IMR-90 (cell line): ENCODE data around the gene GCNA. TPM values are rescaled to one million over a fixed set of nuclear protein-coding genes. Genes with fewer than 3 reads are reported as not detected.

Experiments
- ATAC-seq: fragments of 200-7000 bp; cut with Tn5 transposase; 2 replicates; pipeline ENCODE4 v1.9.1; 2020; ENCODE audit warnings: low read depth, mild to moderate bottlenecking, moderate library complexity
- BruUV-seq: library from RNA; stranded (reverse); fragments of 400-500 nt; replicated peaks from 2 replicates; lab custom pipeline; 2021; lab: Mats Ljungman, UMichigan
- CTCF ChIA-PET: fragments of 300-600 bp; formaldehyde crosslinking; extraction: SDS; loops from one replicate; lab custom pipeline; 2021; ENCODE audit warnings: antibody characterized with exemption; lab: Yijun Ruan, JAX
- POLR2A ChIA-PET: fragments of 300-600 bp; sonication (Branson Sonifier 250); formaldehyde crosslinking; loops from one replicate; lab custom pipeline; 2022; ENCODE audit warnings: antibody characterized with exemption; ENCODE audit not compliant: unreplicated experiment; lab: Charles Lee
- DNase-seq: peaks from one replicate; pipeline ENCODE4 v3.0.0; 2013
- H2AFZ ChIP-seq: replicated peaks from 2 replicates; pipeline ENCODE3; 2013; ENCODE audit warnings: low read length, mild to moderate bottlenecking; ENCODE audit not compliant: poor library complexity
- H2AK5ac ChIP-seq: 2 replicates; pipeline ENCODE4 v1.6.1; 2013; ENCODE audit warnings: low read depth, low read length, inconsistent platforms
- H2AK9ac ChIP-seq: replicated peaks from 2 replicates; pipeline ENCODE3; 2013; ENCODE audit warnings: mild to moderate bottlenecking, low read depth, low read length, moderate library complexity; ENCODE audit not compliant: poor library complexity
- H2BK120ac ChIP-seq: 2 replicates; pipeline ENCODE4 v1.6.1; 2013; ENCODE audit warnings: low read depth, low read length, inconsistent platforms
- H2BK15ac ChIP-seq: 3 replicates; pipeline ENCODE4 v1.6.1; 2013; ENCODE audit warnings: low read depth, low read length, inconsistent platforms
- H2BK20ac ChIP-seq: 2 replicates; pipeline ENCODE4 v1.6.1; 2013; ENCODE audit warnings: low read depth, mild to moderate bottlenecking, inconsistent platforms, low read length, moderate library complexity
- H2BK5ac ChIP-seq: 2 replicates; pipeline ENCODE4 v1.6.1; 2013; ENCODE audit warnings: mild to moderate bottlenecking, low read depth, low read length, inconsistent platforms; ENCODE audit not compliant: poor library complexity, severe bottlenecking
- H3K14ac ChIP-seq: replicated peaks from 2 replicates; pipeline ENCODE4 v1.6.1; 2013; ENCODE audit warnings: low read depth, low read length, inconsistent platforms
- H3K18ac ChIP-seq: 2 replicates; pipeline ENCODE4 v1.6.1; 2013; ENCODE audit warnings: low read depth, low read length, control low read depth
- H3K23ac ChIP-seq: 2 replicates; pipeline ENCODE4 v1.6.1; 2013; ENCODE audit warnings: low read depth, low read length, inconsistent platforms
- H3K27ac ChIP-seq: 2 replicates; pipeline ENCODE4 v1.5.1; 2013; ENCODE audit warnings: mild to moderate bottlenecking, control low read depth, low read length; ENCODE audit not compliant: insufficient read depth
- H3K27me3 ChIP-seq: 2 replicates; pipeline ENCODE4 v1.6.1; 2013; ENCODE audit warnings: low read length; ENCODE audit not compliant: control insufficient read depth, insufficient read depth
- H3K36me3 ChIP-seq: 2 replicates; pipeline ENCODE4 v1.6.1; 2013; ENCODE audit warnings: low read length, mixed read lengths; ENCODE audit not compliant: control insufficient read depth, insufficient read depth
- H3K4ac ChIP-seq: 2 replicates; pipeline ENCODE4 v1.6.1; 2013; ENCODE audit warnings: low read depth, low read length, inconsistent platforms
- H3K4me1 ChIP-seq: 2 replicates; pipeline ENCODE4 v1.6.1; 2013; ENCODE audit warnings: low read length, mixed read lengths; ENCODE audit not compliant: control insufficient read depth, insufficient read depth
- H3K4me2 ChIP-seq: 2 replicates; pipeline ENCODE4 v1.6.1; 2013; ENCODE audit warnings: low read depth, mild to moderate bottlenecking, control low read depth, low read length, moderate library complexity
- H3K4me3 ChIP-seq: 2 replicates; pipeline ENCODE4 v1.5.1; 2013; ENCODE audit warnings: low read depth, mild to moderate bottlenecking, control low read depth, low read length, moderate library complexity; ENCODE audit not compliant: insufficient read depth
- H3K56ac ChIP-seq: 2 replicates; pipeline ENCODE4 v1.6.1; 2013; ENCODE audit warnings: low read length, inconsistent platforms; ENCODE audit not compliant: insufficient read depth; ENCODE audit errors: extremely low read depth
- H3K79me1 ChIP-seq, 2 experiments: 2 replicates each; pipeline ENCODE4 v1.6.1; 2013; ENCODE audit warnings: low read length in 2 of 2, inconsistent platforms in 1 of 2, low read depth in 1 of 2
- H3K9ac ChIP-seq: 2 replicates; pipeline ENCODE4 v1.6.1; 2013; ENCODE audit warnings: low read depth, low read length, control low read depth
- H3K9me1 ChIP-seq: 2 replicates; pipeline ENCODE4 v1.6.1; 2013; ENCODE audit warnings: low read length, inconsistent platforms; ENCODE audit not compliant: insufficient read depth
- H3K9me3 ChIP-seq: 2 replicates; pipeline ENCODE4 v1.6.1; 2013; ENCODE audit warnings: low read length; ENCODE audit not compliant: control insufficient read depth, insufficient read depth
- H4K20me1 ChIP-seq: 2 replicates; pipeline ENCODE4 v1.6.1; 2013; ENCODE audit warnings: low read length, inconsistent platforms; ENCODE audit not compliant: insufficient read depth
- H4K5ac ChIP-seq: 2 replicates; pipeline ENCODE4 v1.6.1; 2013; ENCODE audit warnings: mild to moderate bottlenecking, low read depth, low read length, control low read depth
- H4K8ac ChIP-seq, 2 experiments: 2 replicates each; pipeline ENCODE4 v1.6.1; 2013; ENCODE audit warnings: low read depth in 2 of 2, low read length in 2 of 2, control low read depth in 1 of 2, inconsistent platforms in 1 of 2
- H4K91ac ChIP-seq: 2 replicates; pipeline ENCODE4 v1.6.1; 2013; ENCODE audit warnings: low read depth, low read length, inconsistent platforms; ENCODE audit not compliant: insufficient read depth
- CEBPB ChIP-seq: IDR thresholded peaks from 2 replicates; pipeline ENCODE4 v1.6.1; 2012; ENCODE audit warnings: low read depth, low read length, improper control_type of control experiment
- CHD1 ChIP-seq: IDR thresholded peaks from 2 replicates; pipeline ENCODE4 v1.6.1; 2012; ENCODE audit warnings: low read depth, low read length, improper control_type of control experiment
- CTCF ChIP-seq: conservative IDR thresholded peaks from 2 replicates; pipeline ENCODE4 v1.5.1; 2012; ENCODE audit warnings: mild to moderate bottlenecking, low read depth, low read length, improper control_type of control experiment
- ELK1 ChIP-seq: fragments of 150-350 bp; IDR thresholded peaks from 2 replicates; pipeline ENCODE4 v1.6.1; 2016; ENCODE audit warnings: low read depth, mild to moderate bottlenecking, low read length, moderate library complexity, borderline replicate concordance
- FOS ChIP-seq: fragments of 150-350 bp; IDR thresholded peaks from 2 replicates; pipeline ENCODE4 v1.6.1; 2016; ENCODE audit warnings: low read depth, low read length
- MAFK ChIP-seq: IDR thresholded peaks from 2 replicates; pipeline ENCODE4 v1.6.1; 2012; ENCODE audit warnings: low read depth, low read length, improper control_type of control experiment
- MAZ ChIP-seq: IDR thresholded peaks from 2 replicates; pipeline ENCODE4 v1.6.1; 2012; ENCODE audit warnings: low read depth, mild to moderate bottlenecking, low read length, improper control_type of control experiment, moderate library complexity, borderline replicate concordance
- MXI1 ChIP-seq: IDR thresholded peaks from 2 replicates; pipeline ENCODE4 v1.6.1; 2012; ENCODE audit warnings: low read depth, mild to moderate bottlenecking, low read length, moderate library complexity, borderline replicate concordance
- NFE2L2 ChIP-seq: fragments of 150-350 bp; IDR thresholded peaks from 2 replicates; pipeline ENCODE4 v1.6.1; 2016; ENCODE audit warnings: low read depth, mild to moderate bottlenecking, low read length
- POLR2A ChIP-seq: IDR thresholded peaks from 2 replicates; pipeline ENCODE4 v1.6.1; 2012; ENCODE audit warnings: mild to moderate bottlenecking, low read depth, low read length
- RAD21 ChIP-seq: IDR thresholded peaks from 2 replicates; pipeline ENCODE4 v1.6.1; 2012; ENCODE audit warnings: low read length, improper control_type of control experiment
- RCOR1 ChIP-seq: IDR thresholded peaks from 2 replicates; pipeline ENCODE4 v1.6.1; 2012; ENCODE audit warnings: mild to moderate bottlenecking, low read length, improper control_type of control experiment; ENCODE audit not compliant: insufficient replicate concordance
- RFX5 ChIP-seq: IDR thresholded peaks from 2 replicates; pipeline ENCODE4 v1.8.0; 2012; ENCODE audit warnings: low read depth, mild to moderate bottlenecking, low read length, moderate library complexity
- SMC3 ChIP-seq: fragments of 150-350 bp; IDR thresholded peaks from 2 replicates; pipeline ENCODE4 v1.6.1; 2016; ENCODE audit warnings: low read depth, mild to moderate bottlenecking, antibody characterized with exemption, low read length, moderate library complexity
- USF2 ChIP-seq: fragments of 150-350 bp; IDR thresholded peaks from 2 replicates; pipeline ENCODE4 v1.6.1; 2017; ENCODE audit warnings: mild to moderate bottlenecking, antibody characterized with exemption, low read length, low read depth
- WGBS, 2 experiments: methylation state at CpG; one replicate each; pipeline versions ENCODE4 v1.1.5 to v1.1.7; 2013; ENCODE audit warnings: missing lambda C conversion rate in 2 of 2; ENCODE audit not compliant: insufficient read length in 1 of 2; ENCODE audit errors: extremely low coverage in 2 of 2; 5-methylcytosine and 5-hydroxymethylcytosine counted together
- dilution Hi-C: fragments of 300-500 bp; cut with HindIII; formaldehyde crosslinking; loops from one replicate; pipeline ENCODE4 v1.14.3; 2018; ENCODE audit warnings: low sequenced_read_pairs; ENCODE audit not compliant: unreplicated experiment
- in situ Hi-C: fragments of 300-500 bp; cut with MboI; formaldehyde crosslinking; loops from 3 replicates; pipeline ENCODE4 v1.14.3; 2019; ENCODE audit warnings: low sequenced_read_pairs, inconsistent platforms, mixed read lengths
- intact Hi-C: fragments of 100-400 bp; cut with micrococcal nuclease; formaldehyde crosslinking; loops from 2 replicates; pipeline ENCODE4 v1.10.0; 2022
- polyA plus RNA-seq, 3 experiments: library from polyadenylated mRNA; depleted of rRNA; stranded (reverse); fragments of >200 nt; gene quantifications; 2 replicates each; pipeline ENCODE4 v1.2.3, GENCODE V29; 2012; ENCODE audit warnings: low replicate concordance in 1 of 3
- total RNA-seq: library from RNA; depleted of rRNA; stranded (reverse); fragments of >200 nt; gene quantifications from 2 replicates; pipeline ENCODE4 v1.2.3, GENCODE V29; 2012

The GCNA gene
- total and polyA plus RNA-seq, 2 of the 4 experiments (the other 2 are of a cell fraction), result 0.90 to 1.3 TPM

- in situ Hi-C loops, result loop anchor here (25.0 kb wide), 1 partner anchor 210 kb away; no protein-coding TSS in a partner anchor
- DNase-seq, result peak; percentile 59
- POLR2A ChIA-PET, result no interaction called here
- dilution Hi-C loops, result no loop called here
- Histone ChIP-seq H4K20me1 (no peaks in the 10 kb centered on the region), H3K23ac (no peak overlapping the region), H2AK9ac (no peak overlapping the region), H2BK15ac (no peak overlapping the region), H3K36me3 (no peaks in the 10 kb centered on the region), H3K9me1 (no peaks in the 10 kb centered on the region), H3K4me3 (no peak overlapping the region), H3K18ac (no peak overlapping the region), H2BK20ac (no peak overlapping the region), H4K8ac (no peak overlapping the region), H3K4me1 (no peaks in the 10 kb centered on the region), H2BK5ac (no peak overlapping the region), H3K27ac (no peak overlapping the region), H3K79me1 (no peaks in the 10 kb centered on the region), H3K4me2 (no peak overlapping the region), H2BK120ac (no peak overlapping the region), H3K9ac (no peak overlapping the region), H4K91ac (no peak overlapping the region), H3K56ac (no peak overlapping the region), H3K9me3 (no peaks in the 10 kb centered on the region), H2AFZ (no peak overlapping the region), H3K27me3 (peaks cover 5% of the 10 kb centered on the region), H4K5ac (no peak overlapping the region), H3K4ac (no peak overlapping the region), H2AK5ac (no peak overlapping the region), H3K14ac (no peak overlapping the region)
- WGBS, 2 experiments, result no CpG with 5 or more reads among the region's 2 CpGs
- TF ChIP-seq MAFK (no peak), USF2 (no peak), POLR2A (no peak), RCOR1 (no peak), MAZ (no peak), CEBPB (no peak), SMC3 (peak; percentile 45), MXI1 (no peak), FOS (no peak), CTCF (peak; percentile 65), RFX5 (no peak), CHD1 (no peak), RAD21 (peak; percentile 69), ELK1 (no peak), NFE2L2 (no peak)
- peak; percentile 91 for ATAC-seq
- no TSS peak for BruUV-seq
- CTCF ChIA-PET, result interaction anchor here (0.5 to 0.6 kb wide), 2 partner anchors 172 to 691 kb away, joined by 3 to 6 read pairs; no protein-coding TSS in a partner anchor
- intact Hi-C loops, result loop anchor here (5.0 kb wide), 1 partner anchor 120 kb away; the partner anchor contains the start of gene OGT
These were observed 74.2 kb downstream of the GCNA start for GRCh38 chrX:71652405-71652804.
